Thyroid gland (tissue), 4 donors: ENCODE data around the gene LMO4.

Experiments used
- CTCF ChIP-seq, 6 experiments: fragments of 200-600 bp in 3 of 6; fragments of 450-650 bp in 3 of 6; sonication (generic) in 3 of 6; IDR thresholded peaks; one replicate each; pipeline ENCODE4 v1.5.1; 2016 to 2019; ENCODE audit warnings: antibody characterized with exemption in 6 of 6, mild to moderate bottlenecking in 2 of 6, inconsistent platforms in 1 of 6, moderate library complexity in 1 of 6
- POLR2A ChIP-seq, 2 donors: fragments of 450-650 bp; IDR thresholded peaks; one replicate each; pipeline ENCODE4 v1.6.1; 2017; ENCODE audit warnings: antibody characterized with exemption in 2 of 2, mild to moderate bottlenecking in 2 of 2, moderate library complexity in 1 of 2

DNA sequence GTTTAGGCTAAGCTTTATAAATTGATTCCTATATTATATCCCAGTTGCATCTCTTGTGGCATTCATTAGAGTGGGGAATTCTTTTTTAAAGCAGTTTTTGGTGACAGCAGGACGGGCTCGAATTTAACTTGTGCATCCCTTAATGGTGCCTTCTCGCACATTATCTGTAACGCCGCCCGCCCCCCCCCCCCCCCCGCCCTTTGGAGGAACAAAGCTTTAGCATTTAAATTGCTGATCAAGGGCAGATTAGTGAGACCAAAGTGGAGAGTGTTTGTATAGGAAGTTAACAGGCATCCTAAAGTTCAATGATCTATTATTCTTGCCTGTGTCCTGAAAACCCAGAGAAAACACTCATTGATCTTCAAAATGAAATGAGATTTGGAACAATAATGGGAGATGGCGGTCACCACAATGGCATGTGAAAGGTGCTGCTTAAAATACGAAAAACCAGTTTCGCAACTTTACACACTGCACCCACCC lies 2.2 kb downstream of the LMO4 start:
- TF ChIP-seq CTCF (IDR thresholded peaks at IDR 0.05) (no peak), POLR2A (IDR thresholded peaks at IDR 0.05) (no peak)
